Progenitor cell of endocrine pancreas (in vitro differentiated cells): Measurements from ENCODE around the gene SLC35D2. TPM values are rescaled to one million over a fixed set of nuclear protein-coding genes. Genes with fewer than 3 reads are reported as not detected.

ENCODE experiments used
- DNase-seq: peaks from one replicate; pipeline ENCODE4 v3.0.0; 2021; ENCODE audit warnings: low spot score; ENCODE audit not compliant: unreplicated experiment
- H3K27ac Mint-ChIP-seq: 2 replicates; pipeline ENCODE4 v1.8.0; 2021; ENCODE audit warnings: mild to moderate bottlenecking, moderate library complexity, mixed read lengths
- H3K27me3 Mint-ChIP-seq: 2 replicates; pipeline ENCODE4 v1.8.0; 2021; ENCODE audit warnings: mixed read lengths
- H3K36me3 Mint-ChIP-seq: 2 replicates; pipeline ENCODE4 v1.8.0; 2022; ENCODE audit warnings: mixed read lengths; ENCODE audit not compliant: insufficient read depth
- H3K4me1 Mint-ChIP-seq: 2 replicates; pipeline ENCODE4 v1.8.0; 2021; ENCODE audit warnings: low read depth, mixed read lengths
- H3K4me3 Mint-ChIP-seq: 2 replicates; pipeline ENCODE4 v1.8.0; 2021; ENCODE audit warnings: low read depth, mild to moderate bottlenecking, moderate library complexity, mixed read lengths
- H3K9me3 Mint-ChIP-seq: 2 replicates; pipeline ENCODE4 v1.8.0; 2021; ENCODE audit warnings: low read depth, mixed read lengths
- total RNA-seq: library from RNA; stranded (reverse); gene quantifications from 2 replicates; pipeline ENCODE4 v1.2.1, GENCODE V29; 2021
- TF ChIP-seq, protein P1 (sequence below): fragments of 200-600 bp; sonication (generic); IDR thresholded peaks from one replicate; pipeline ENCODE4 v1.5.0; 2021; ENCODE audit warnings: antibody characterized with exemption, mild to moderate bottlenecking; ENCODE audit not compliant: unreplicated experiment

Gene SLC35D2
- total RNA-seq, 1 donor from 2014 or later = 52.6 TPM

DNA sequence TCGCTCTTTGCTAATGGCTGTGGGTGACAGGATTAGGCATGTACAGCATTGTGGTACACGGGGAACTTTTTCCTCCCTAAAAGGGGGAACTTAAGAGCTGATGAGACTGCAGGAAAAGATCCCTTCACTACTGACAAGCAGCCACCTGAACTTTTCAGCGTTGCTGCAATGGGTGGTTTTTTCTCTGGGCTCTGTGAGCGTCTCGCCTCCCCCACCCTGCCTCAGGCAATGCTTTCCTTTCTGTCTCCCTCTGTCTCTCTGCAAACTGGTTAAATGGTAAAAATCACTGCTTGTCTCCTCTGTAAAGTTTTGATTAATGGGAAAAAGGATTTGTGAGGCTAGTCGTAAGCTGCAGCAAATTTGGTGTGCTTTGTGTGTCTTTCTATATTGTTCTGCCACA, 101.9 kb downstream of the SLC35D2 start:
- no peak overlapping the region for H3K27ac Mint-ChIP-seq
- TF ChIP-seq, protein P1, sequence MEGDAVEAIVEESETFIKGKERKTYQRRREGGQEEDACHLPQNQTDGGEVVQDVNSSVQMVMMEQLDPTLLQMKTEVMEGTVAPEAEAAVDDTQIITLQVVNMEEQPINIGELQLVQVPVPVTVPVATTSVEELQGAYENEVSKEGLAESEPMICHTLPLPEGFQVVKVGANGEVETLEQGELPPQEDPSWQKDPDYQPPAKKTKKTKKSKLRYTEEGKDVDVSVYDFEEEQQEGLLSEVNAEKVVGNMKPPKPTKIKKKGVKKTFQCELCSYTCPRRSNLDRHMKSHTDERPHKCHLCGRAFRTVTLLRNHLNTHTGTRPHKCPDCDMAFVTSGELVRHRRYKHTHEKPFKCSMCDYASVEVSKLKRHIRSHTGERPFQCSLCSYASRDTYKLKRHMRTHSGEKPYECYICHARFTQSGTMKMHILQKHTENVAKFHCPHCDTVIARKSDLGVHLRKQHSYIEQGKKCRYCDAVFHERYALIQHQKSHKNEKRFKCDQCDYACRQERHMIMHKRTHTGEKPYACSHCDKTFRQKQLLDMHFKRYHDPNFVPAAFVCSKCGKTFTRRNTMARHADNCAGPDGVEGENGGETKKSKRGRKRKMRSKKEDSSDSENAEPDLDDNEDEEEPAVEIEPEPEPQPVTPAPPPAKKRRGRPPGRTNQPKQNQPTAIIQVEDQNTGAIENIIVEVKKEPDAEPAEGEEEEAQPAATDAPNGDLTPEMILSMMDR = no peak
- no peaks in the 10 kb centered on the region for H3K4me1 Mint-ChIP-seq
- H3K36me3 Mint-ChIP-seq = peaks cover 1% of the 10 kb centered on the region
- H3K27me3 Mint-ChIP-seq = no peaks in the 10 kb centered on the region
- DNase-seq = no peak
- peaks cover 9% of the 10 kb centered on the region for H3K9me3 Mint-ChIP-seq
- no peak overlapping the region for H3K4me3 Mint-ChIP-seq

DNA sequence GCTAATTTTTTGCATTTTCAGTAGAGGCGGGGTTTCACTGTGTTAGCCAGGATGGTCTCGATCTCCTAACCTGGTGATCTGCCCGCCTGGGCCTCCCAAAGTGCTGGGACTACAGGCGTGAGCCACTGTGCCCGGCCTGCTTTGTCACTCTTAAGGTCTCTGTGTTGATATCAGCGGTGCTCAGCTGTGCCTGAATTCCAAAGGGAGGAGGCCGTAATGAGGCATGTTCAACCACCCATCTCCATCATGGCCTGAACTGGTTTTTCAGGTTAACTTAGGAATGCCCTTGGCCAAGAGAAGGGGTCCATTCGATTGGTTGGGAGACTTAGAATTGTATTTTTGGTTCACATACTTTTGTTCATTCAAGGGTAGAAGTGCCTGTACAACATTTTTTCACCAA, 103.6 kb downstream of the SLC35D2 start:
- H3K27ac Mint-ChIP-seq = no peak overlapping the region
- H3K9me3 Mint-ChIP-seq = peaks cover 24% of the 10 kb centered on the region
- no peaks in the 10 kb centered on the region for H3K4me1 Mint-ChIP-seq
- no peaks in the 10 kb centered on the region for H3K27me3 Mint-ChIP-seq
- TF ChIP-seq, protein P1 = no peak
- H3K4me3 Mint-ChIP-seq = no peak overlapping the region
- no peak for DNase-seq
- peaks cover 1% of the 10 kb centered on the region for H3K36me3 Mint-ChIP-seq

DNA sequence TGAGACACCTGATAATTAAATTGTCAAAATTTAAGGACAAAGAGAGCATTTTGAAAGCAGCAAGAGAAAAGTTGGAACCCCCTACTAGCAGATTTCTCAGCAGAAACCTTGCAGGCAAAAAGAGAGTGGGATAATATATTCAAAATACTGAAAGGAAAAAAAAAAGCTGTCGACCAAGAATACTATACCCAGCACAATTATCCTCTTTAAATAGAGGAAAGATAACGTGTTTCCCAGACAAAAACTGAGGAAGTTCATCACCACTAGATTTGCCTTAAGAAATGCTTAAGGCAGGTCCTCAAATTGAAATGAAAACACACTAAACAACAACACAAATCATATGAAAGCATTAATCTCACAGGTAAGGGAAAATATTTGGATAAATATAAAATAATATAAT, 108.6 kb downstream of the SLC35D2 start:
- H3K4me3 Mint-ChIP-seq = no peak overlapping the region
- DNase-seq = no peak
- no peaks in the 10 kb centered on the region for H3K27me3 Mint-ChIP-seq
- H3K9me3 Mint-ChIP-seq = peaks cover 32% of the 10 kb centered on the region
- H3K4me1 Mint-ChIP-seq = no peaks in the 10 kb centered on the region
- H3K36me3 Mint-ChIP-seq = peaks cover 5% of the 10 kb centered on the region
- no peak overlapping the region for H3K27ac Mint-ChIP-seq
- TF ChIP-seq, protein P1 = no peak

Other genes starting within 250 kb of the SLC35D2 start
- gene HSD17B3, start 81.5 kb downstream of the SLC35D2 start, total RNA-seq = 0.33 TPM in 1 of 2 replicates, not detected in the other
- 5.3 and 5.7 TPM in 2 replicates for gene ZNF367, start 34.7 kb upstream of the SLC35D2 start, total RNA-seq
- 15.5 and 17.7 TPM in 2 replicates for gene HABP4, start 66.5 kb upstream of the SLC35D2 start, total RNA-seq
- 46.2 and 53.2 TPM in 2 replicates for gene CDC14B, start 236.1 kb upstream of the SLC35D2 start, total RNA-seq